ENCODE data around the gene HDLBP.
"Not testable (repeated sequence)": the region's sequence is repeated elsewhere in the genome, so short reads cannot be mapped to it uniquely, and the experiment has no call there.

HDLBP gene

DNA sequence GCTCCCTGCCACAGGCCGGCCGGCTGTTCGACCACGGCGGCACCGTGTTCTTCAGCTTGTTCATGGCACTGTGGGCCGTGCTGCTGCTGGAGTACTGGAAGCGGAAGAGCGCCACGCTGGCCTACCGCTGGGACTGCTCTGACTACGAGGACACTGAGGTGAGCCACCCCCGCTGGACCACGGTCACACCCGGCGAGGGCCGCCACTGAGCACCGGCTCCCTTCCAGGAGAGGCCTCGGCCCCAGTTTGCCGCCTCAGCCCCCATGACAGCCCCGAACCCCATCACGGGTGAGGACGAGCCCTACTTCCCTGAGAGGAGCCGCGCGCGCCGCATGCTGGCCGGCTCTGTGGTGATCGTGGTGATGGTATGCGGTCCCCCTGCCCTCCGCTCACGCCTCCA lies 106.2 kb downstream of the HDLBP start:
- DNase-seq (ENCODE audit: low spot score), result no peak

DNA sequence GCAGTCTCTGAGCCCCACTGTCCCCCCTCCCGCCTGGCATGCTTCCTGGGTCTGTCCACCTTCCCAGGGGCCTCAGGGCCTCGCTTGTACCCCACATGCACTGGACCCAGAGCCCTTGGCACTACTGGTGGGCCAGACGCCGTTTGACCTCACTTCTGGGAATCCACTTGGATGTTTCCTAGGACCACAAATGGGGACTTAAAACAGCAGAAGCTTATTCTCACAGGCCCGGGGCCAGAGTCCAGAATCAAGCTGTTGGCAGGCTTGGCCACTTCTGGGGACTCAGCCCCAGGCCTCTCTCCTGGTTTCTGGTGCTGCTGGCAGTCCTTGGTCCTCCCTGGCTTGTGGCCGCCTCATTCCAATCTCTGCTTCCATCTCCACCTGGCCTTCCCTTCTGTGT lies 107.4 kb downstream of the HDLBP start:
- DNase-seq (ENCODE audit: low spot score), result no peak

DNA sequence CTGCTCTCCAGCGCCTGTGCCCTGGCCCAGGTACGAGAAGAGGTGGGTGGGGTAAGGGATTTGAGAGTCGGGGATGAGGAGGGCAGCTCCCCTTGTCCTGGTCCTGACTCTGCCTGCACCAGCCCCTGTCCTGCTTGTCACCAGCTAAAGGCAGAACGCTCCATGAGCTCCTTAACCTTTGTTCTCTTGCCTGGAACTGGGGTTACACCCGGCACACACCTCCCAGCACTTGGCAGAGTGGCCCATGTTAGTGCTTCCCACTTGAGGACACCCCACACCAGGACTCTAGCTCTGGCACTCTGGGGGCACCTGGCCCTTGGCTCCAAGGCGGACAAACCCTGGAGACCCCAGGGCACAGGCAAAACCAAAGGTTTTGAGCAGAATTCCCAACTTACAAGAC lies 107.8 kb downstream of the HDLBP start:
- no peak for DNase-seq (ENCODE audit: low spot score)

DNA sequence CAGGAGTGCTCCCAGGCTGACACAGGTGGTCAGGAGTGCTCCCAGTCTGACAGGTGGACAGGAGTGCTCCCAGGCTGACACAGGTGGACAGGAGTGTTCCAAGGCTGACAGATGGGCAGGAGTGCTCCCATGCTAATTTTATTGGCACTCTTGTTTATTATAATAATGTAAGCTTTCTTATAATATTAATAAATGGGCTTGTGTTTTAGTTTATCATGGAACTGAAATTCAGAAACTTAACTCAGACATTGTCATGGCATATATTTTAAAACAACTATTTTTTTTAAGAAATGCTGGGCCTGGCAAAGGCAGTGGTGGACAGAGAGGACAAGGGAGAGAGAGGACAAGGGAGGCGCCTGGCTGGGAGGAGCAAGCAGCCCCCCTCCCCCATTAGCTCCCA lies 108.3 kb downstream of the HDLBP start:
- DNase-seq (ENCODE audit: low spot score), result no peak

DNA sequence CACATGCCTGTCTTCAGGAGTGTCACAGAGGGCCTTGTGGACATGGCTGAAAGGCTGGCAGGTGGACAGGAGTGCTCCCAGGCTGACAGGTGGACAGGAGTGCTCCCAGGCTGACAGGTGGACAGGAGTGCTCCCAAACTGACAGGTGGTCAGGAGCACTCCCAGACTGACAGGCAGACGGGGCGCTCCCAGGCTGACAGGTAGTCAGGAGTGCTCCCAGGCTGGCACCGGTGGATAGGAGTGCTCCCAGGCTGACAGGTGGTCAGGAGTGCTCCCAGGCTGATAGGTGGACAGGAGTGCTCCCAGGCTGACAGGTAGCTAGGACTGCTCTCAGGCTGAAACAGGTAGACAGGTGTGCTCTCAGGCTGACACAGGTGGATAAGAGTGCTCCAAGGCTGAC lies 110.4 kb downstream of the HDLBP start:
- no peak for DNase-seq (ENCODE audit: low spot score)

DNA sequence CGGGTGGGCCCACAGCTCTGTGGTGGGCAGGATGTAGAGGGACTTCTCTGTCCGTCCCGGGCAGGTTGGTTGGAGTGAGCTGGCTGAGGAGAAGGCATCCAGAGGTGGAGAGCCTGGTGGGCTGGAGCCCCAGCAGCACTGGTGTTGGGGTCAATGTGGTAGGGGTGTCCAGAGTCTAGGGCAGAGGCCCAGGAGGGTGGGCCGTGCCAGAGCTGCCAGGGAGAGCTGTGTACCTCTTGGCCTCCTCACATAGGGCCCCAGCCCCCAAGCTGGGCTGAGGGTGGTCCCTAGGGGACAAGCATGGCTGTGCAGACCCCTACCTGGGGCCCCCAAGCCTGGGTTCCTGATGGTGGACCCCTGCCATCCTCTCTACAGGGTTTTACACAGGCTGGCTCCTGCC lies 111.0 kb downstream of the HDLBP start:
- DNase-seq (ENCODE audit: low spot score), result no peak

DNA sequence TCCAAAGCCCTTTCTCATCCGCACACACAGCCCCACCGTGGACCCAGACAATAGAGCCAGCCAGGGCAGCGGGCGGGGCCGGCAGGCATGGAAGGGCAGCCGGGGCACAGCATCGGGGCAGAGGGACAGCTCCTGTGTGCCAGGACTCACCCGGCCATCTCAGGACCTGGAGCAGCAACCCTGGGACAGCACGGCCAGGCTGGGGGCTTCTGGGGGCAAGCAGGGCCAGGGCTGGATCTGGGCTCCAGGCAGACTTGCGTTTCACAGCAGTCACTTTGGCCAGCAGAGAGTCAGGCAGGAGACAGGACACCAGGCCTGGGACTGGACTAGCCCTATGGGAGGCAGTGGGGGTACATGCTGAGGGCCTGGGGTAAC lies 111.5 kb downstream of the HDLBP start:
- DNase-seq (ENCODE audit: low spot score), result no peak

DNA sequence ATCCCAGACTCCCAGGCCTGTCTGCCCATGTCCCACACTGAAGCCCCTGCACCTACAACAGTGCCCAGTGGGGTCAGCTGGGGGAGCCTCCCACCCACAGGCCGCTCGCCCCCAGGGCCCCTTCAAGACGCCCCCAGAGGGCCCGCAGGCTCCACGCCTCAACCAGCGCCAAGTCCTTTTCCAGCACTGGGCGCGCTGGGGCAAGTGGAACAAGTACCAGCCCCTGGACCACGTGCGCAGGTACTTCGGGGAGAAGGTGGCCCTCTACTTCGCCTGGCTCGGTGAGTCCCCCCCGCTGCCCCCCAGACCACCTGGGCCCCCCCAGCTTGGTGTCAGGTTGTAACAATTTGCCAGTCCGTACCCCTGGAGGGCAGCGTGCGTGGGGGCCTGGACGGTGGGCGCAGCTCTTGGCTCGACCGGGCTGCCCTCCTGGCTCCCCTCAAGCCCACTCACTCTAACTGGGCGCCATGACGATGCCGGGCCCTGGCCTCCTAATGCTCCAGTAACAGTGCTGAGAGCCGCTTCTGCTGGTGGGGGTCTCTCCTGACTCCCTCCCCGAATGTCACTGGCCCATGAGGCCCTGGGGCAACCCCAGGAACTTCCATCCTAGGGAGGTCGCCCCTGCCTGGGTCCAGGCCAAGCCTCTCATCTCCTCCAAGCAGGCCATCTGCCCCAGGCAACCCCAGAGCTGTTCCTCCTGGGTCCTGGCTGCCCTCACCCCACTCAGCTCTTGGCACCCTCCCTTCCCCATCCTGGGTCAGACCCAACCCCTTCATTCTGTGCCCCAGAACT lies 112.1 kb downstream of the HDLBP start:
- no peak for DNase-seq (ENCODE audit: low spot score)

DNA sequence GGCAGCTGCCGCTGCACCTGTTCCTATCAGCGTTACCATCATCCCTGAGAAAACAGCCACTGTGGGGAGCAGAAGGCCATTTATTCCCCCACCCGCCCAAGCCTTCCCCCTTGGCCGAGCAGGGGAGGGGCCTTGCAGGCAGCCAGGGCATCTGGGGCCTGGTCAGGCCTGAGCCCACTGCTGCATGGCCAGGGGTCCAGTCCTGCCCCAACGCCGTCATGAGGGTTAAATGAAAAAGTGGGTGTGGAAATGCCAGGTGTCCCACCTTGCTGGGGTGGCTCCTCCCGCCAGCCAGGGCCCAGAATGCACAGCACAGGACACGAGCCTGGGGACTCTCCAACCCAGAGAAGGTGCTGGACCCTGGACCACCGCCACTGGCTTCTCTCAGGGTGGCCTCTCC lies 112.8 kb downstream of the HDLBP start:
- no peak for DNase-seq (ENCODE audit: low spot score)

DNA sequence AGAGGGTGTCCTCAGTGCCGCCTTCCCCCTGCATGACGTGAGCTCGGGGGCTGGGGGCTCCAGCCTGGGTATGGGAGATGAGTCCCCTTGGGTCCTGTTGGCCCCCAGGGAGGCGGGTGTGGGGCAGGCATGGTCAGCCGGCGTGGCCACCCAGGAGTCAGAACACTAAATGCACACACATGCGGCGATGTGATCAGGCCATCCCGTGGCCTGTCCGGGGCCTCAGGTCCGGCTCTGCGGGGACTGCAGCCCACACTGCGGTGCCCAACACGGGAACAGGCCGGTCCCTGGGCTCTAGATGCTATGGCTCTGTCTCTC lies 113.2 kb downstream of the HDLBP start:
- no peak for DNase-seq (ENCODE audit: low spot score)

DNA sequence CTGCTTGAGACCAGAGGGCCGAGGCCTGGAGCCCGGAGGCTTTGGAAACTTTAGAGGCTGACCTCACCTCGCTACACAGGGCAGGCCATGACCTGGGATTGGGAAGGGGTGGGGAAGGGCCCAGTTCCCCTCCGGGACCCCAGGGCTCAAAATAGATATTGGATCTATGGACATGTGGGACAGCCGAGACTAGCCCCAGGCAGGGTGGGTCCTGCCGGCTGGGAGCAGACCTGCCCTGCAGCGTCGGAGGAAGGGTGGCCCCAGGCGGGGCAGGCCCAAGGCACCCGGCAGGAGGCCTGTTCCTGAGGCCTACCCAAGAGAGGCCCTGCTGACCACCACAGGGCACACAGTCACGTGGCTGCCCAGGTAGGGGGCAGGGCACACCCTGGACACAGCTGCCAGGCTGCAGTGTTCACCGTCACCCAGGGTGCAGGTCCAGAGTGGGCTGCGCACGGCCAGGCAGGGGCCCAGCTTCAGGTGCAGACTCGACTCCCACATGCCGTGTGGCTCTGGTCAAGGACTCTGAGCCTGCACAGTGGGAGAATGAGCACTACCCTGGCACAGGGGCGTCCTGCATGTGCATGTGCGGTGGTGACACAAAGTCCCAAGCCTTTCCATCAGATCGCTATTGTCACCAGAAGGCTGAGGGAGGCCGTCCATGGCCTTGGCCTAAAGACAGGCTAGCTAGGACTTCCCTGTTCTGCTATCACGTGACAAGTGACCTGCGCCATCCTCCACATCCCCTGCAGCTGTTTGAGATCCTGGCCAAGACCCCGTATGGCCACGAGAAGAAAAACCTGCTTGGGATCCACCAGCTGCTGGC lies 113.8 kb downstream of the HDLBP start:
- DNase-seq (ENCODE audit: low spot score), result no peak

DNA sequence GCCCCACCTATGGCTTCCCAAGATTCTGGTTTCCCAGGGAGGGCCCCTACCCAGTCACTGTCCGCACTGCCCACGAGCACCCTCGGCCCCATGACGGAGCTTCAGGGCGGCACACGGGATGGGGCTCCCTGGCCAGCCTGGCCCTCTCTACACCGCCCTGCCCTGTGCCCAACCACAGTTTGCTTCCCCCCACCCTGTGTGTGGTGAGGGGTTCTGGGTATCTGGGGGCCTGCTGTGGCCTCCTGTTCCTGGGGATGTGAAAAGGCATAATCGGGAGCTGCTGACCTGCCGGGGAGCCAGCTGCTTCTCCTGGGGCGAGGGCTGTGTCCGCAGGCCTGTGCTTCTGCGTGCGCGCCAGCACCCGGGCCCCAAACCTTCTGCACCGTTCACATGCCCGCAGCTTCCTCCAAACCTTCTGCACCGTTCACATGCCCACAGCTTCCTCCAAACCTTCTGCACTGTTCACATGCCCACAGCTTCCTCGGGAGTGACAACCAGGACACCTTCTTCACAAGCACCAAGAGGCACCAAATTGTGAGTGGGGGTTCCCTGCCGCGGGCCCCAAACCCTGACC lies 114.6 kb downstream of the HDLBP start:
- DNase-seq (ENCODE audit: low spot score), result no peak

DNA sequence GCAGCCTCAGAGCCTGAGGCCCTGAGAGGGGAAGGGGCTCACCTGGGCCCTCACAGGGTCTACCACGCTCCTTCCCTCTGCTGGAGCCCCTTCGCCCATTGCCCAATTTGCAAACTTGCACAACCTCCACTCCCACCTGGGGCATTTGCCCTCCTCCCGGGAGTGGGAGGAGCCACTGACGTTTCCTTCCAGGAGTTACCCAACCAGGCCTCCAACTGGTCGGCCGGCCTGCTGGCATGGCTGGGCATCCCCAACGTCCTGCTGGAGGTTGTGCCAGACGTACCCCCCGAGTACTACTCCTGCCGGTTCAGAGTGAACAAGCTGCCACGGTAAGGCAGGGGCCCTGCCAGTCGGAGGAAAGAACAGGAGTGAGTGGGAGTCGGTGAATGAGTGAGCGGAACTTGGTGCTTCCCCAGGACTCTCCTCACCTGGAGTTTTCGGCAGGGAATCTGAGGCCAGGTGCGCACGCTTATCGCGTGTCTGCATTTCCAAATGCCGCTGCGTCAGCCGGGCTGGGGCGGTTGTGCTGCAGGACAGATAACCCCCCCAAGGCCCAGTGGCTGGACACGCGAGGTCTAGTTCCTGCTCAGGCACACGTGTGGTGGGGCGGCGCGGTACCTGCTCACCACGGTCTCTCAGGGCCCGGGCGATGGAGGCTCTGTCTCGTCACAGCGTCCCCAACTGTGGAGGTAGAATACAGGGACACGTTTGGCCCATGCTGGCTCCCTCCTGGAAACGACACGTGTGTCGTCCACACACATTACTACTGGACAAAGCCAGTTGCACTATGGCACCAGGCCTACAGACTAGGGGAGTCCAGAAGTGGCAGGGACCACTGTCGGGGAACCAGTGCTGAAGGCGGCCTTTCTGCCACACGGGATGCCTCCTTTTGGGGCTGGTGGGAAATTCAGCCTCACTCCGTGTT lies 115.3 kb downstream of the HDLBP start:
- no peak for DNase-seq (ENCODE audit: low spot score)

DNA sequence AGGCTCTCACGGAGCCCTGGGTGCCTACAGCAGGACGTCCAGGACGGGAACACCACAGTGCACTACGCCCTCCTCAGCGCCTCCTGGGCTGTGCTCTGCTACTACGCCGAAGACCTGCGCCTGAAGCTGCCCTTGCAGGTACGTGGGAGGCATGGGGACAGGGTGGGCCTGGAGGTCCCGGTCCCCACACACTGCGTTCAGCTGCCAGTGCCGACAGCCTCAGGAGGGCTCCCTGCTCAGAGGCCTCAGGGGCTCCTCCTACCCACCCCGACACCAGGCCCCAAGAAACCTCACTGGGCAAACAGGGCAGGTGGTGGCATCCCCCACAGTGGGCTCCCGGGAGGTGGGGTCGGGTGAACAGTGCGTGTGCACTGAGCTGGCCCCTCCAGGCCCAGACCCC lies 116.2 kb downstream of the HDLBP start:
- no peak for DNase-seq (ENCODE audit: low spot score)

DNA sequence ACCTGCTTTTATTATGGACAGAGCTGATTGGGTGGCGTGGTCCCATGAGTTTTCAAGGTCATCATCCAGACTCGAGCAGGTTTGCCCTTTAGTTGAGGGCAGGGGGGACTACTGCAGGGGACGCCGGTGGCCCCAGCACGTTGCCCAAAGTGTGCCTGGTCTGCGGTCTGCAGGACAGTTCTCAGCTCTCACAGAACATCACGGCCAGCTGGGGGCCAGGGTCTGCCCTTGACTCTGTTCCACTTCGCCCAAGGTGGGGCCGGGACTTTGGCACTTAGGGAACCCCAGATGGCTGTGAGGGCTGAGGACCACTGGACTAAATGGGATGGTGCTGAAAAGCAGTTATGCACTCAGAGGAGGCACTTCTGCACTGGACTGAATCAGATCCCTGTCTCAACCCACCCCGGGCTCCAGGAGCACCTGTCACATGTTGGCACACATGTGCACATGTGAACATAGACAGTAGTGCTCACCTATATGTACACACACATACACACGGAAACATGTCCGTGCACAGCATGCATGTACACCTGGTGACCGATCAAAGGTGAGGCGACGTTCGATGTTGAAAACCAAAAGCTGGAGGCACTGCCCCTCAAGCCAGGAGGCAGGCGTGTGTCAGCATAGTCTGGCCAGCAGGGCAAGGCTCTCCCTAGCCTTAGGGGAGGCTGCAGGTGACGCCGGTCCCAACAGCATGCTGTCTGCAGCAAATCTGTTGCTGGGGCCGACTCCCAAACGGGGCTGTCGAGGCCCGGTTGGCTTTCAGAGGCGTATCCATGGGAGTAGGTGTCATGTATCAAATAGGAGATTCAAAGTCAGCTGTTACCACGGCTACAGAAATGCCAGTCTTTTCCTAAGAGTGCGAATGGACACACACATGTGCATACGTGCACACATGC lies 116.8 kb downstream of the HDLBP start:
- DNase-seq (ENCODE audit: low spot score), result no peak

DNA sequence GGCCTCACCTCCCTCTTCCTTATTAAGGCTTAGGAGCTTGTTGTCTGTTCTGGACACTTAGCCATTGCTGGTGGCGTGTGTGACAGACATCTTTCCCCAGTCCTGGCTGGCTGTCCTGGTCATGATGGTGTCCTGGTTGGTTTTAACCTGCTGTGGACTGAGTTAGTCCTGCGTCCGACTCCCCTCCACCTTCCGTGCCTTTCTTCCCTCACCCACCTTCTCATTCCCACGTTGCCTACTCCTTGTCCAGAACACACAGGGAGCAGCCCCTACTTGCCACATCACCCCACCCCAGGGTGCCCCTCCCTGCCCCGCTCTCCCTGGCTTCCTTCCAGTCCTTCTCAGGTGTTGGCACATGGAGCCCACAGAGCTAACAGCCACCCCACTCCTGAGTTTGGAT lies 117.5 kb downstream of the HDLBP start:
- DNase-seq (ENCODE audit: low spot score), result no peak

DNA sequence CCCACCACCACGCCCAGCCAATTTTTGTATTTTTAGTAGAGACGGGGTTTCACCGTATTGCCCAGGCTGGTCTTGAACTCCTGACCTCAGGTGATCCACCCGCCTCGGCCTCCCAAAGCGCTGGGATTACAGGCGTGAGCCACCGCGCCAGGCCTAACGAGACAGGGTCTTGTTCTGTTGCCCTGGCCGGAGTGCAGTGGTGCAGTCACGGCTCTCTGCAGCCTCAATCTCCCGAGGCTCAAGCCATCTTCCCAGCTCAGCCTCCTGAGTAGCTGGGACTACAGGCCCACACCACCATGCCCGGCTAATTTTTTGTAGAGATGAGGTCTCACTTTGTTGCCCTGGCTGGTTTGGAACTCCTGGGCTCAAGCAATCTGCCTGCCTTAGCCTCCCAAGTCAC lies 118.2 kb downstream of the HDLBP start:
- not testable (repeated sequence) for DNase-seq (ENCODE audit: low spot score)

DNA sequence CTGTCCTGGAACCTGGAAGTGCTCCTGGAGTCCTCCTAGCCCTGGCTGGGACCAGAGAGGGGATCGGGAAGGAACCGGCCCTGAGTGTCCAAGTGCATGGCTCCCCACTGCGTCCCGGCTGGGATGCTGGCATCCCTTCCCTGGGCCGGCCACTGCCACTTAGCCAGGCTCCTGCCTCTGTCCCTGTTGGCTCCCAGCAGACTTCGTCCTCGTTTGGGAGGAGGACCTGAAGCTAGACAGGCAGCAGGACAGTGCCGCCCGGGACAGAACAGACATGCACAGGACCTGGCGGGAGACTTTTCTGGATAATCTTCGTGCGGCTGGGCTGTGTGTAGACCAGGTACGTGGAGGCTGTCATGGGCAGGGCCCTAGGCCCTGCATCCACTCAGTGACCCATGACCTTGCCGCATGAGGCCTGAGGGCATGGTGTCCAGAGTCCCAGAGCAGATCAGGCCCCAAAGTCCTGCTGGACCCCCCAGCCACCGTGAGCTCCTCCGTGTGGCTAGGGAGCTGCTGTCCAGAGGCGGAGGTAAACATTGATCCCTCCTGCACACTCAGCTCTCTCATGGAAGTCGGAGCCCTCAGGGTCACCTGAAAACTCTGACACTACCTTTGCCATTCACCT lies 119.9 kb downstream of the HDLBP start:
- DNase-seq (ENCODE audit: low spot score), result no peak

DNA sequence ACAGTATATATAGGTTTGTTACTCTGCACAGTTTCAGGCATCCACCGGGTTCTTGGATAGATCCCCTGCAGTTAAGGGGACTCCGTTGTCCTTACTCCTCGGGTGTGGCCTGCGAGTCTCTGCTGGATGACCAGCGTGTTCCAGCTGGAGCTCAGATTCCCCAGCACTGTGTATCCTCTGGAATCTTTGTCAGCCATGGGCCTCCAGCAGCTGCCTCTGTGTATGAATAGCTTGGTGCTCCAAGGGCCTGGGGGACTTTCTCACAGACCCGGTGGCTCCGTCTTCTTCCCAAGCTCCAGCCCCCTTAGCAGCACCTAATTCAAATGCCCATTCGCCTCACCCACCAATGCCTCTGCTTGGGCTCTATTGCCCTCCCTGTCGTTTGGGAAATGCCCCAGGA lies 120.7 kb downstream of the HDLBP start:
- no peak for DNase-seq (ENCODE audit: low spot score)

DNA sequence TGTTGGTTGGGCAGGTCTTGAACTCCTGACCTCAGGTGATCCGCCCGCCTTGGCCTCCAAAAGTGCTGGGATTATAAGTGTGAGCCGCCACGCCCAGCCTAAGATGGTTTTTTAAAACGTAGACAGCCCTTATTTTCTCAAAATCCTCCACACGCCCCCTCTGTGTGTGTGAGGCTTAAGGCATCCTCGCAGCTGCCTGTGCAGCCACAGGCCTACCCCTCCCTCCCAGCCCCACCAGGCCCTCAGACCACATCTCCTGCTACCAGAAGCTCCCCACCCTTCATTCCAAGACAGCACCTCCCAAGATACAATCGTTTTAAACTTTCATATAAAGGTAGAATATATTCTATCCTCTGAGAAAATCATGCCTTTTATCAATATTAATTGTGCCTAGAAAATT lies 122.2 kb downstream of the HDLBP start:
- DNase-seq (ENCODE audit: low spot score), result no peak

DNA sequence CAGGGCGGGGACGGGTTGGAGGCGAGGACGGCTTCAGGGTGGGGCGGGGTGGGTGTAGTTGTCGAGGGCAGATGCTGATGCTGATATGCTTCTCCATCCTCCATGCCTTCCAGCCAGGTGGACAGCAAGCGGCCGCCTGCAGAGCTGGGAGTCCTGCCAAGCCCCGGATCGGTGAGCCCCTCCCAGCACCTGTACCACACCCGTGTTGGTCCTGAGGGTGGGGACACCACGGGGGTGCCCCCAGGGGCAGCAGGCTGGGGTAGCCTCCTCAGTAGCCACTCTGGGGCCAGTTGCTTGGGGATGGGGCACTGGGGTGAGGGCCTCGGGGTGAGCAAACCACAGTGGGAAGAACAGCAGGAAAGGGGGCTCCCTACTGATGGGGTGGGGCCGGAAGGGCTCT lies 124.4 kb downstream of the HDLBP start:
- DNase-seq (ENCODE audit: low spot score), result peak; percentile 16

Measured in AG08396 (cell line).